Suprapubic skin (tissue), 4 donors: Measurements from ENCODE around the gene USP54. TPM values are rescaled to one million over a fixed set of nuclear protein-coding genes. Genes with fewer than 3 reads are reported as not detected.
"Not testable (repeated sequence)": the region's sequence is repeated elsewhere in the genome, so short reads cannot be mapped to it uniquely, and the experiment has no call there.

Experiments used
- DNase-seq, 2 donors: peaks; one replicate each; pipeline ENCODE4 v3.0.0-alpha.2; 2019; ENCODE audit warnings: low spot score in 2 of 2
- H3K27ac ChIP-seq: fragments of 200-600 bp; sonication (generic); one replicate; pipeline ENCODE4 v1.5.1; 2019
- H3K27me3 ChIP-seq: fragments of 200-600 bp; sonication (generic); one replicate; pipeline ENCODE4 v1.5.1; 2019
- H3K36me3 ChIP-seq: fragments of 200-600 bp; sonication (generic); one replicate; pipeline ENCODE4 v1.5.1; 2019
- H3K4me1 ChIP-seq: fragments of 200-600 bp; sonication (generic); one replicate; pipeline ENCODE4 v1.5.1; 2019
- H3K4me3 ChIP-seq: fragments of 200-600 bp; sonication (generic); one replicate; pipeline ENCODE4 v1.5.1; 2019; ENCODE audit warnings: mild to moderate bottlenecking
- H3K9me3 ChIP-seq: fragments of 200-600 bp; sonication (generic); one replicate; pipeline ENCODE4 v1.5.1; 2019
- CTCF ChIP-seq, 2 donors: fragments of 200-600 bp in 1 of 2; fragments of 450-650 bp in 1 of 2; sonication (generic) in 1 of 2; IDR thresholded peaks; one replicate each; pipeline ENCODE4 v1.5.1; 2016 to 2019; ENCODE audit warnings: antibody characterized with exemption in 2 of 2, mild to moderate bottlenecking in 1 of 2, moderate library complexity in 1 of 2
- EP300 ChIP-seq: sonication (generic); formaldehyde crosslinking; IDR thresholded peaks from one replicate; pipeline ENCODE4 v1.6.1; 2017; ENCODE audit warnings: antibody characterized with exemption
- POLR2A ChIP-seq, 2 donors: fragments of 450-650 bp; IDR thresholded peaks; one replicate each; pipeline ENCODE4 v1.6.1; 2017; ENCODE audit warnings: antibody characterized with exemption in 2 of 2, mild to moderate bottlenecking in 2 of 2, moderate library complexity in 2 of 2
- POLR2AphosphoS5 ChIP-seq, 3 donors: sonication (generic); formaldehyde crosslinking; IDR thresholded peaks; one replicate each; pipeline ENCODE4 v1.6.1; 2017; ENCODE audit warnings: antibody characterized with exemption in 3 of 3
- WGBS: methylation state at CpG from one replicate; pipeline ENCODE4 v1.1.5; 2018; 5-methylcytosine and 5-hydroxymethylcytosine counted together
- total RNA-seq, 4 donors: library from RNA; depleted of rRNA; stranded (reverse); fragments of >200 nt; gene quantifications; one replicate each; pipeline ENCODE4 v1.1.0, GENCODE V29; 2016

USP54 gene
- total RNA-seq, 4 donors from 2014 or later = 52.2 to 110 (median 79.5) TPM

- no peaks in the 10 kb centered on the region for H3K36me3 ChIP-seq
- no peak overlapping the region for H3K4me3 ChIP-seq
- no peaks in the 10 kb centered on the region for H3K9me3 ChIP-seq
- H3K27ac ChIP-seq = no peak overlapping the region
- no peak for DNase-seq
- no peaks in the 10 kb centered on the region for H3K27me3 ChIP-seq
- H3K4me1 ChIP-seq = peaks cover 17% of the 10 kb centered on the region
- no peak for TF ChIP-seq POLR2AphosphoS5 (IDR thresholded peaks at IDR 0.05)
- no peak for TF ChIP-seq CTCF (IDR thresholded peaks at IDR 0.05)
- TF ChIP-seq EP300 = no peak
- no peak for TF ChIP-seq POLR2A (IDR thresholded peaks at IDR 0.05)
- WGBS = 89% methylated on average over 4 of the region's 4 CpGs
Observed at GRCh38 chr10:73623056-73623455, 31.9 kb upstream of the USP54 start.

- DNase-seq, H3K27me3 ChIP-seq, H3K27ac ChIP-seq, H3K9me3 ChIP-seq, H3K4me1 ChIP-seq, H3K4me3 ChIP-seq, H3K36me3 ChIP-seq: not testable (repeated sequence)
- 92% methylated on average over 12 of the region's 12 CpGs for WGBS
Observed at GRCh38 chr10:73620974-73621373, 29.8 kb upstream of the USP54 start.

GRCh38 chr10:73617143-73617542, 26.0 kb upstream of the USP54 start:
- not testable (repeated sequence) for H3K4me3 ChIP-seq, H3K4me1 ChIP-seq, DNase-seq, H3K9me3 ChIP-seq, H3K27ac ChIP-seq, H3K36me3 ChIP-seq, H3K27me3 ChIP-seq
- 97% methylated on average over 8 of the region's 8 CpGs for WGBS

- Histone ChIP-seq H3K4me3 (no peak overlapping the region), H3K9me3 (no peaks in the 10 kb centered on the region), H3K36me3 (no peaks in the 10 kb centered on the region), H3K4me1 (no peaks in the 10 kb centered on the region), H3K27ac (no peak overlapping the region), H3K27me3 (no peaks in the 10 kb centered on the region)
- no peak for TF ChIP-seq EP300
- TF ChIP-seq CTCF (IDR thresholded peaks at IDR 0.05) = no peak
- TF ChIP-seq POLR2AphosphoS5 (IDR thresholded peaks at IDR 0.05) = no peak
- TF ChIP-seq POLR2A (IDR thresholded peaks at IDR 0.05) = no peak
- WGBS = 88% methylated on average over 3 of the region's 3 CpGs
- DNase-seq = no peak
Observed at GRCh38 chr10:73614720-73615119, 23.6 kb upstream of the USP54 start.

GRCh38 chr10:73609116-73609515, 18.0 kb upstream of the USP54 start:
- no peak overlapping the region for H3K4me3 ChIP-seq
- no peaks in the 10 kb centered on the region for H3K27me3 ChIP-seq
- no peak for DNase-seq
- no peak overlapping the region for H3K27ac ChIP-seq
- H3K36me3 ChIP-seq = no peaks in the 10 kb centered on the region
- no peaks in the 10 kb centered on the region for H3K4me1 ChIP-seq
- TF ChIP-seq POLR2A (IDR thresholded peaks at IDR 0.05) (no peak), EP300 (no peak), POLR2AphosphoS5 (IDR thresholded peaks at IDR 0.05) (no peak), CTCF (IDR thresholded peaks at IDR 0.05) (no peak)
- 89% methylated on average over 4 of the region's 4 CpGs for WGBS
- no peaks in the 10 kb centered on the region for H3K9me3 ChIP-seq

- Histone ChIP-seq H3K9me3 (no peaks in the 10 kb centered on the region), H3K27ac (peak overlapping the region; percentile 82), H3K36me3 (no peaks in the 10 kb centered on the region), H3K27me3 (no peaks in the 10 kb centered on the region), H3K4me3 (no peak overlapping the region), H3K4me1 (peaks cover 14% of the 10 kb centered on the region)
- TF ChIP-seq POLR2AphosphoS5 (IDR thresholded peaks at IDR 0.05) = peak in 1 of 3 donors; percentile 70
- no peak for TF ChIP-seq EP300
- TF ChIP-seq POLR2A (IDR thresholded peaks at IDR 0.05) = no peak
- no peak for DNase-seq
- 26% methylated on average over 3 of the region's 3 CpGs for WGBS
Observed at GRCh38 chr10:73601486-73601921, 10.4 kb upstream of the USP54 start.

- Histone ChIP-seq H3K9me3 (no peaks in the 10 kb centered on the region), H3K36me3 (no peaks in the 10 kb centered on the region), H3K4me1 (peaks cover 13% of the 10 kb centered on the region), H3K27me3 (no peaks in the 10 kb centered on the region), H3K27ac (no peak overlapping the region), H3K4me3 (no peak overlapping the region)
- no peak for DNase-seq
- 100% methylated on average over 1 of the region's 1 CpG for WGBS
- TF ChIP-seq CTCF (IDR thresholded peaks at IDR 0.05) (no peak), EP300 (no peak), POLR2AphosphoS5 (IDR thresholded peaks at IDR 0.05) (no peak), POLR2A (IDR thresholded peaks at IDR 0.05) (no peak)
Observed at GRCh38 chr10:73597346-73597745, 6.2 kb upstream of the USP54 start.
